SIG-M5 treated with dmso at 0.1 percent for 504 hours (cell line): ENCODE measurements around the gene NISCH.
A peak's percentile ranks its signal among the peaks of the same experiment; 100 is the strongest.

Experiments used
- DNase-seq: peaks from one replicate; lab custom pipeline; 2025; ENCODE audit not compliant: unreplicated experiment; lab: John Stamatoyannopoulos, UW

NISCH gene

GRCh38 chr3:52471371-52472238 is 16.2 kb downstream of the NISCH start:
- DNase-seq: peak; percentile 47

DNA sequence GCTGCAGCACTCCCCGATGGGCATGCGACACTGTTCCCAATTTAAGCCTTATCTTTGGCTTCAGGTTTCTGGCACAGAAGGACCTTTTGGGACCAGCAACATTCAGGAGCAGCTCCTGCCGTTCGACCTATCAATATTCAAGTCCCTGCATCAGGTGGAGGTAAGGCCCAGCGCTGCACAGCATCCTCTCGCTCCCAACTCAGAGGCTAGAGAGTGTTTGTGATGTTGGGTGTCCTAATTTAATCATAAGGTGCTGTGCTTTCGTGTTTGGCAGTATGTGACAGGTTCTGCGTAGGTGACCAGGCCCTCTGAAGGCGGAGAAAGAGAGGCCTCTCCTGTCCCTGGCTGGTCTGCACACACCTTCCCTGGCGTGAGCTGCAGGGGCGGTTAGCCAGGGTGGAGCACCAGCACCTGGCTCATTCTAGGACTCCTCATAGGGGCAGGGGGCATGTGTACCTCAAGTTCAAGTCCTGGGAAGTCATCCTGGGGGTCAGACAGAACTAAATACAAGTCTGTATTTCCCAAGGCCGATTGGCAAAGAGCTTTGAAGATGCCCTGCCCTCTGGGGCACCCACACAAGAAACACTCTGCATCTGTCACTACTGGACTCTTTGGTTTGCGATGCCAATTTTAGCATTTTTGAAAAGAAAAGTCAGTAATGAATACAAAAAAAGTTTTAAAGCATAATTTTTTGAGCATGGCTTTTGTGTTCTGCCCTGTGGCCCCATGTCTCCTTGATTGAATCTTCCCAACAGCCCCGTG is 17.0 kb downstream of the NISCH start:
- no peak for DNase-seq

DNA sequence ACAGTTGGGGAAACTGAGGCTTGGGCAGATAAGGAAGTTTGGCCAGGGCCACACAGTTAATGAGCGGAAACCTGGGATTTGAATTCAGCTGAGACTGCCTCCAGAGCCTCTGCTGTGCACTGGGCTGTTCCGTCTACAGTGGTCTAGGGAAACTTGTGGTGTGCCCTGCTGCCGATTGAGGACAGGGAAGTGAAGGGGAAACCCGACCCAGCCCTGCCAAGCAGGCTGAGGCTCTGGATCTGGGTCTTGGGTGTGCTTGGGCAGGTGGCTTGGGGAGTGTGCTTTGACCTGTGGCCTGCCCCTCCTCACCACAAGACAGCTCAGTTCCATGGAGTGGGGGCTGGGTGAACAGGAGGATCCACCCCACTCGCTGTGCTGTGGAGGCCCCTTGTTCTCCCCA is 17.6 kb downstream of the NISCH start:
- no peak for DNase-seq

DNA sequence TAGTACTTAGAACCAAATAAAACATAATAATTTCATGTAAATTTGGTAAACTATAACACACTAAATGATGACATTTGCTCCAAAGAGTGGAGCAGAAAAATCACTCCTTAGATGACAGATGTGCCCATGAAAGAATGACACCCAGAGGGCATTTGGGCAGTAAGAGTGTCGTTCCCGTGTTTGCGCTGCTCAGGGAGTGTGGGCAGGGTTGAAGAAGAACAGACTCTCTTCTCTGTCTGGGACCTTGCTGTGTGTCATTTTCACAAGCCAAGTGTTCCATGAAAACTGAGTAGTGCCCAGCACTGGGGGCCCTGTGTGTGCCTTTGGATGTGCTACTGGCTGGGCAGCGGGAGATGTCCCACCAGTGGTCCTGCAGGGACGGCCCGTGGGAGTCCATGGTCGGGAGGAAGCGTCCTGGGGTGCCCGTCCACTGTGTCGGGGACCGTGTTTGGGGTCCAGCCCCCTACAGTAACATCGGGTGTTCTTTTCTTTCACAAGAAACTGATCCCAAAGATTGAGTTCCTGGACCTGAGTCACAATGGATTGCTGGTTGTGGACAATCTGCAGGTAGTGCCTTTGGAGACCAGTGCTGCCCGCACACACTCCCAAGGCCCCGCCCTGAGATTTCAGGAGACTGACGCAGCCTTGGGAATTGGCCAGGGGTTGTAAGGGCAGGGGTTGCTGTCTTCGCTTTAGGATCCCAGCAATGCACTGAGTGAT is 21.8 kb downstream of the NISCH start:
- DNase-seq: no peak

- DNase-seq: no peak
Observed at GRCh38 chr3:52477796-52478095, 22.3 kb downstream of the NISCH start.

DNA sequence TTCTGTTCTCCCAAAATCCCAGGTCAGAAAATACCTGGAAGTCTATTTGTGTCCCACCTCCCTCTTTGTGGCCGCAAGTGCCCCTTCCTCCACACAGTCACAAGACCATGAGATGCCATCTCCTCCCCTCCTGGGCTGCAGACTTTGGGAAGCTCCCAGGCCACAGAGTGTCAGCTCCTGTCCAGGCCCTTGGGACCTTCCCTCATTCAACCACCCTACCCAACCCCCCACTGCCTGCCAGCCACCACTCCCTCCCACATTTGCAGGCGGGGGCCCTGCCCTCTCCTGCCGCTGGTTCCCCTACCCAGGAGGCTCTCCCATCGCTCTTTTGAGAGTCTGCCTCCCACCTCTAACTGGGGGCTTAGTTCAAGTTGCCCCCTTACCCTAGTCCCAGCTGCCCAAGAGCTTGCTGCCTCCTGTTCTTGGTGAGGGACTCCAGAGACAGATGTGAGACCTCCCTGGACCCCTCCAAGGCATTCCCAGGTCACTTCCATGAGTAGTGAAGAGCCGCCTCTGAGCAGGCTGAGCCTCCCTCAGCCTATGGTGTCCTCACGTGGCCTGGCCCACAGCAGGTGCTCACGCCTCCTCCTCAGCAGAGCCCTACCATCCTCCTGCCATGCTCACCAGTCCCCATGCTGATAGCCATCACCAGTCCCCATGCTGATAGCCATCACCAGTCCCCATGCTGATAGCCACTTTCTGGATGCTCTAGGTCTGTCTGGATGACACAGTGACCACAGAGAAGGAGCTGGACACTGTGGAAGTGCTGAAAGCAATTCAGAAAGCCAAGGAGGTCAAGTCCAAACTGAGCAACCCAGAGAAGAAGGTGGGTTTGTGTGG is 23.9 kb downstream of the NISCH start:
- DNase-seq: no peak

- no peak for DNase-seq
Observed at GRCh38 chr3:52479877-52480575, 24.6 kb downstream of the NISCH start.

DNA sequence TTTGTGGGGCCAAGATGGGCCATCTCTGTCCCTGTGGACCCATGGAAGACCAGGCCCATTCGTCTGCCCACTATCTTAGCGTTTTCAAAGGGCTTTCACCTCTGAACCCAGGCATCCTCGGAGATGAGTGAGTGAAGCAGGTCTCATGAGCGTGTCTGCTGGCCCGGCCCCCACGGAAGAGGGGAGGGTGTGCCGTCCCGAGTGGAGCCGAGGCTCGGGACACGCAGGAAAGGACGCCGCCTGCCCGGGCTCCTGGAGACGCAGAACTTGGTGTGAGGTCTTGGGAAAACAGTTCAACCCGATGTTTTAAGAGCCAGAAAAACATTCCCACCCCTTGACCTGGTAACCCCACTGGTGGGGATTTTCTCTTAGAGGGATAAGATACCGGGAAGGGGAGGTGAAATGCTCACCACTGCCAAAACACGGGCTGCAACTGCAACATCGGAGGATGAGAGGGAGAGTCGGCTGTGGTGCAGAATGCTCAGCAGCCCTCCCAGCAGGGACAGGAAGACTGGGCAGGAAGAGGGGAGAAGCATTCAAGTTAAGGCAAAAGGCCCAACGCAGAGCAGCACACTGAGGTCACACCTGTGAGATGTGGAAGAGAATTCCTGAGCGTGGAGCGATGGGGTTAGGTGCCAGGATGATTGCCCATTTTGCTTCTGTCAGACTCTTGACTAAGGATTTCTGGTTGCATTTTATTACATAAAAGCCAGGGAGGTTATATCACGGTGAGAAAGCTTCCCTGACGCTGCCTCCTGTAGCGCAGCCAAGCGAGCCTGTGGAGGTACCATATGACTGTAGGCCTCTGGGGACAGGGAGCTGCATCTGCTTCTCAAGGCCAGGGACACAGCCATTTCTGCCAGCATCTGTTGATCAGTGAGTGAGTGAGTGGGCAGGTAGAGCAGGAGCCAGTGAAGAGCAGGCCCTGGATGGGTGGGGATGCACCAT is 25.6 kb downstream of the NISCH start:
- DNase-seq: no peak

GRCh38 chr3:52481819-52482521 is 26.6 kb downstream of the NISCH start:
- DNase-seq: no peak

GRCh38 chr3:52483081-52483480 is 27.7 kb downstream of the NISCH start:
- no peak for DNase-seq

DNA sequence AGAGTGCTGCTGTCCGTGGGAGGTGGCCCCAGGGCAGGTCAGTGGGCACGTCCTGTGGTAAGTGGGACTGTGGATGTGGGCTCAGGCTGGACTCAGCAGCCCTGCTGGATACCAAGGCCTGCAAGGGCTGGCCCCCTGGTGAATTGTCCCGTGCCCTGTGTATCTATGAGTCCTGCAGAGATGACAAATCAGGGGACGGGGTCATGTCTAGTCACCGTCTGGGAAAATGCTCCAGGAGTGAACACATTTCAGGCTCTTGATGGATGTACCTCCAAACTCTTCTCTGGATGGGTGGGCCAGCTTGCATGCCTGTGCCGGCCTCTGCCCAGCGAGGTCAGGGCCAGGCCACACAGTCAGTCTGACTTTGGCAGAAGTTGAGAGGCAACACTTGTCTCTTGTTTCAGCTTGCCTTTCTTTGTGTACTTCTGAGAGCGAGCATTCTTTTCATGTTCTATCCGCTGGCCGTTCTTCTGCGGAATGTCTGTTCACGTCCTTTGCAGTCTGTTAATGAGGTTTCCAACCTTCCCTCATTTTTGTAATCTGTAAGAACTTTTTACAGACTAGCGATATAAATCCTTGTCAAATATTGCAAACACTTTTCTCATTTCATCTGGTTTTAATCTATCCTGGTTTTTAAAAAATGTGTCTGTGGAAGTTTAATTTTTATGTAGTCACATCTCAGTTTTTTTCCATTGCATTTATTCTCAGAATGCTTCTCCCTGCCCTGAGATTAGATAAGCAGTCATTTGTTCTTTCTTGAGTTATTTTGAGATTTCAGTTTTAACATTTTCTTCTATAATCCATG is 28.4 kb downstream of the NISCH start:
- DNase-seq: no peak

DNA sequence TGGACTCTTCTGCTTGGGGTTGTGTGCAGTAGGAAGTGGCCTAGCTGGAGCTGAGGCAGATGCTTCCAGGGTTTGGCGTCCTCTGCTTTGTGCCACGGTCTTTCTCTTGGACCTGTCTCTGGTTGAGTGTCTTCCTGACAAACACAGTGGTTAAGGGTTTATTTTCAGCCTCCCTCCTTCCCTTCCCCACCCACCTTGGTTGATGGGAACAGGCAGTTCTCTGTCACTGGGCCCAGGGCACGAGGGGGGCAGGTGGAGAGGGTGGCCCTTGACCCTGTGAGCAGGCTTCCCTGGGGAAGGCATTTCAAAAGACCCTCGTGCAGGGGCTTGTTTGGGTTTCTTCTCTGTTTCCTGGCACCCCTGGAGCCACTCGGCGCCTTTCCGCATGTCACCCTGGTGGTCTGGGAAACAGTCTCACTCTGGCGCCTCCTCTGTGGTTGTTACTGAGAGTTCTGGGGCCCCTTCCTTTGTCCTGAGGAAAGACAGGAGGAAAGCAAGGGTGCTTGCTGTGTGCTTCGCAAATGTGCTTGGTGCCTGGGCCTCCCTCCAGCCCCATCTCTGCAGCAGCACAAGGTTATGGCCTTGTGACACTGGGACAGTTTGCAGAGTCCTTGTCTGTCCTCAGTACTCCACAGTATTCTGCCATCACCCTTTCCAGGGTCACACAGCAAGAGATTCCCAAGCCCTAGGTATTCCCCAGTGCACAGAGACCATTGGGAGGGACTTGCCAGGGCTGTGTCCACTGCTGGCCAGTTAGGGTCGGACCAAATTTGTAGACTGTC is 29.5 kb downstream of the NISCH start:
- DNase-seq: no peak

DNA sequence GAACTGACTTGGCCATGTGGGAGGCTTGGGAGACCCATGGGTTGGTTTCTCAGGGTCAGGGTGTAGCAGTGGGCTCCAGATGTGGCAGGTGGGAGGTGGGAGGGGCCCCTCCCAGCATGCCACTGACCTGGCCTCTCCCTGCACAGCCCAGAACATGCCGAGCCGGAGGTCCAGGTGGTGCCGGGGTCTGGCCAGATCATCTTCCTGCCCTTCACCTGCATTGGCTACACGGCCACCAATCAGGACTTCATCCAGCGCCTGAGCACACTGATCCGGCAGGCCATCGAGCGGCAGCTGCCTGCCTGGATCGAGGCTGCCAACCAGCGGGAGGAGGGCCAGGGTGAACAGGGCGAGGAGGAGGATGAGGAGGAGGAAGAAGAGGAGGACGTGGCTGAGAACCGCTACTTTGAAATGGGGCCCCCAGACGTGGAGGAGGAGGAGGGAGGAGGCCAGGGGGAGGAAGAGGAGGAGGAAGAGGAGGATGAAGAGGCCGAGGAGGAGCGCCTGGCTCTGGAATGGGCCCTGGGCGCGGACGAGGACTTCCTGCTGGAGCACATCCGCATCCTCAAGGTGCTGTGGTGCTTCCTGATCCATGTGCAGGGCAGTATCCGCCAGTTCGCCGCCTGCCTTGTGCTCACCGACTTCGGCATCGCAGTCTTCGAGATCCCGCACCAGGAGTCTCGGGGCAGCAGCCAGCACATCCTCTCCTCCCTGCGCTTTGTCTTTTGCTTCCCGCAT is 31.8 kb downstream of the NISCH start:
- DNase-seq: no peak

DNA sequence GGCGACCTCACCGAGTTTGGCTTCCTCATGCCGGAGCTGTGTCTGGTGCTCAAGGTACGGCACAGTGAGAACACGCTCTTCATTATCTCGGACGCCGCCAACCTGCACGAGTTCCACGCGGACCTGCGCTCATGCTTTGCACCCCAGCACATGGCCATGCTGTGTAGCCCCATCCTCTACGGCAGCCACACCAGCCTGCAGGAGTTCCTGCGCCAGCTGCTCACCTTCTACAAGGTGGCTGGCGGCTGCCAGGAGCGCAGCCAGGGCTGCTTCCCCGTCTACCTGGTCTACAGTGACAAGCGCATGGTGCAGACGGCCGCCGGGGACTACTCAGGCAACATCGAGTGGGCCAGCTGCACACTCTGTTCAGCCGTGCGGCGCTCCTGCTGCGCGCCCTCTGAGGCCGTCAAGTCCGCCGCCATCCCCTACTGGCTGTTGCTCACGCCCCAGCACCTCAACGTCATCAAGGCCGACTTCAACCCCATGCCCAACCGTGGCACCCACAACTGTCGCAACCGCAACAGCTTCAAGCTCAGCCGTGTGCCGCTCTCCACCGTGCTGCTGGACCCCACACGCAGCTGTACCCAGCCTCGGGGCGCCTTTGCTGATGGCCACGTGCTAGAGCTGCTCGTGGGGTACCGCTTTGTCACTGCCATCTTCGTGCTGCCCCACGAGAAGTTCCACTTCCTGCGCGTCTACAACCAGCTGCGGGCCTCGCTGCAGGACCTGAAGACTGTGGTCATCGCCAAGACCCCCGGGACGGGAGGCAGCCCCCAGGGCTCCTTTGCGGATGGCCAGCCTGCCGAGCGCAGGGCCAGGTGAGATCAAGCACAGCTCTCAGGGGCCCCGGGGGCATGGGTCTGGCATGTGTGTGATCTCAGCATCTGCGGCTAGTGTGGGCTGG is 32.6 kb downstream of the NISCH start:
- DNase-seq: no peak

DNA sequence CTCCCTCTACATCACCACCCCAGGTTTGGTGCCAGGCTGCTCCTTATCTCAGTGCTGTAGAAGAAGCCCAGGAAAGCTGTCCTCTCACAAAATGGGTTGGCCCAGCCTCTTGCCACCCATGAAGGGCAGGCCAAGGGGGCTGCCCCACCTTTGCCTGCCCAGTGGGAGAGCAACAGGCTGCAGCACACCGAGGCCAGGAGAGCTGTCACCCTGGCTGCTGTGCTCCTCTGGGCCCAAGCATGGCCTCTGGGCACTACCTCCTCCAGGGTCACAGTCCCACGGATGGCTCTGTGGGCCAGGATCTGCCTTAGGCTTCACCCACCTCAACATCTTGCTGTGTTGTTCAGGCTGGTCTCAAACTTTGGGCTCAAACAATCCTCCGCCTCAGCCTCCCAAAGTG is 33.3 kb downstream of the NISCH start:
- DNase-seq: no peak
